ENCODE data around the gene CDKN2D. TPM values are rescaled to one million over a fixed set of nuclear protein-coding genes. Genes with fewer than 3 reads are reported as not detected.
"Not testable (repeated sequence)": the region's sequence is repeated elsewhere in the genome, so short reads cannot be mapped to it uniquely, and the experiment has no call there.

Gene CDKN2D
- polyA plus RNA-seq, 4 donors, result 8.6 to 25.4 (median 10.6) TPM

- DNase-seq (ENCODE audit: low read depth in 4 of 4, low spot score in 3 of 4), result no peak
Measured at GRCh38 chr19:10582091-10582490, 13.3 kb upstream of the CDKN2D start.

GRCh38 chr19:10580979-10581631, 12.3 kb upstream of the CDKN2D start:
- DNase-seq (ENCODE audit: low read depth in 4 of 4, low spot score in 3 of 4), result peak; percentile 74 to 88 (median 82)

DNA sequence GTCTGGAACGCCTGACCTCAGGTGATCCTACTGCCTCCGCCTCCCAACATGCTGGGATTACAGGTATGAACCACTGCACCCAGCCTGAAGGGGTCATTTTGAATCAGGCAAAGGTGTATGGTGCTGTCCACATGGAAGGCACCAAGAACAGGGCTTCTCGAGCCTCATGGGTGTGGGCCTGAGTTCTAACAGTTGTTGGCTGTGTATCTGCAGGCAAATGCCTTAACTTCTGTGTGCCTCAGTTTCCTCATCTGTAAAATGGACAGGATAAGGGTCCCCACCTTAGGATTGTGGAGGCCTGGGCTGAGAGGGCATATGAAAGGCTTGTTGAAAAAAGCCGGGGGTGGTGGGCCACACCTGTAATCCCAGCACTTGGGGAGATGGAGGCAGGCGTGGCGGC, 9.2 kb upstream of the CDKN2D start:
- DNase-seq (ENCODE audit: low read depth in 4 of 4, low spot score in 3 of 4), result no peak

- DNase-seq (ENCODE audit: low read depth in 4 of 4, low spot score in 3 of 4), result no peak
Measured at GRCh38 chr19:10575011-10575716, 6.4 kb upstream of the CDKN2D start.

- DNase-seq (ENCODE audit: low read depth in 4 of 4, low spot score in 3 of 4), result no peak
Measured at GRCh38 chr19:10574462-10574861, 5.7 kb upstream of the CDKN2D start.

DNA sequence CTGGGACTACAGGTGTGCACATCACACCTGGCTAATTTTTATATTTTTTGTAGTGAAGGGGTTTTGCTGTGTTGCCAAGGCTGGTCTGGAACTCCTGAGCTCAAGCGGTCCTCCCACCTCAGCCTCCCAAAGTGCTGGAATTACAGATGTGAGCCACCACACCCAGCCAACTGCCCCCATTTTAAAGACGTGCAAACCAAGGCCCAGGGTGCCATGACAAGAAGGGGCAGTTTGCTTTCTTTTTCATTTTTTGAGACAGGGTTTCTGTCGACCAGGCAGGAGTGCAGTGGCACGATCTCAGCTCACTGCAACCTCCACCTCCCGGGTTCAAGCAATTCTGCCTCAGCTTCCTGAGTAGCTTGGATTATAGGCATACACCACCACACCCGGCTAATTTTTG, 5.0 kb upstream of the CDKN2D start:
- DNase-seq (ENCODE audit: low read depth in 4 of 4, low spot score in 3 of 4), result not testable (repeated sequence)

DNA sequence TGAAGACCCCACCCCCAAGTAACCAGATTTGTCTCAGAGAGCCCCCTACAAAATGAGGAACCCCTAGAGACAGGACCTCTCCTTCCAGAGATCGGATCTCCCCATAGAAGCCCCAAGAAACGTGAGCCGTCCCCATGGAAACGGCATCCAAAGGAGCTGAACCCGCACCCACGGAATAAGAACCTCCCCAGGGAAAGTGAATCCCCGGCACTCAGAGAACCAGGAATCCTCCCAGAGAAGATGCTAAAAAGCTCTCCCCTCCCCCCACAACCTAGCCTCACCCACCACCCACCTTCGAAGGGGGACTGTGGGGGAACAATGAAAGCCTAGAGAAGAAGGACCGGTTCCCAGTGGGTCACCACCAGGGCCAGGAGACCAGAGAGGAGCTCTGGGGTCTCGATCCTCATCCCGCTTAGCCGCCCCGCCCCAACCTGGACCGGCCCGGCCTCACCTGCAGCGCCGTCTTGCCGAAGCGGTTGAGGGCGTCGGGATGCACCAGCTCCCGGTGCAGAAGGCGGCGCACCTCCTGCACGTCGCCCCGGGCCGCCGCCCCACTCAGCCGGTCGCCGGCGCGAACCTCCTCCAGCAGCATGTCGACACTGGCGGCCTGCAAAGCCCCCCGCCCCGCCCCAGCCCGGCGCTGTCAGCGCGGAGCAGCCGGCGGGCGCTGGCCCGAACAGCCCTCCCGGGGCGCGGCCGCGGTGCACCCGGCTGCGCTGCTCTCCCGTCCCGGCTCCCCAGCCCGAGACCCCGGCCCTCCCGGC, 535 bp downstream of the CDKN2D start:
- no peak for DNase-seq (ENCODE audit: low read depth in 4 of 4, low spot score in 3 of 4)

DNA sequence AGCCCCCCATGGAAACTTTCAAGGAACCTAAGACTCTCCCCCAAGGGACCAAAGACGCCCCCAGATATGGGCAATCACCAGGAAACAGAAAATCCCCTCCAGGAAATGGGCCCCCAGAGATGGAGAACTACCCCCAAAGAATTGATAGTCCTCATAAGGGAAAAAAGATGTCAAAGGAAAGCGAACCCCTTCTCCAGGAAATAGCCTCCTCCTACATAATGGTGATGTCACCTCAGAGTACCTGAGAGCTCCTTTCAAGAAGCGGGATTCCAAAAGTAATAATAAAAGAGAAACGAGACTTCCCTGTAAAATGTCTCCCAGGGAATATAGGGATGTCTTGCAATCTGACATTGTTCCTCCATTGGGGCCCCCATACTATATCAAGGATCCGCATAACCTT, 1.1 kb downstream of the CDKN2D start:
- DNase-seq (ENCODE audit: low read depth in 4 of 4, low spot score in 3 of 4), result no peak

DNA sequence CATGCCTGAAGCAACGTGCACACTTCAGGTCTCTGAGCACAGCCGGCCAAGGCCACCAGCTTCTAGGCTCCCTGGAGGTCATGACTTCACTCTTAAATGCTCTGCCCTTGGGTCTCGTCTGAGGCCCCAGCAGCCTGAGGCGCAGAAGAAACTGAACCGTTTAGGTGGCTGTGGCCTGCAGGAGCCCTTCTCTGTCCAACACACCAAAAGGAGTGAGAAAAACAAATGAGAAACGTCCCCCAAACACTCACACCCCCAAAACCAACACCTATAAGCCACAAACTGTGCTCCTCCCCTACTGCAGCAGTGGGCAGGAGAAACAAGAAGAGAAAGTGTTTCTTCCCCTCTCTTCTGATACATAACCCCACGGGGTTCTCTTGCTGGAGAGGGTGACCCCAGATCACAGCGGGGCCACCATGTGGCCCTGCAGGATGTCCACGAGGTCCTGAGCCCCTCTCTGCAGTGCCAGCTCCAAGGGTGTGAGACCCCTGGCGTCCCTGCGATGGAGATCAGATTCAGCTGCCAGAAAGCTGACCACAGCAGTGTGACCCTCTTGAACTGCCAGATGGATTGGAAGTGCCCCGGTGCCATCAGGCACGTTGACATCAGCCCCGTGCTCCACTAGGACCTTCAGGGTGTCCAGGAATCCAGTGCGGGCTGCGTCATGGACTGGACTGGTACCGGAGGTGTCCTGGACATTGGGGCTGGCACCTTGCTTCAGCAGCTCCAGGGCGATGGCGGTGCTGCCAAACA, 1.9 kb downstream of the CDKN2D start:
- DNase-seq (ENCODE audit: low read depth in 4 of 4, low spot score in 3 of 4), result no peak

- DNase-seq (ENCODE audit: low read depth in 4 of 4, low spot score in 3 of 4), result no peak
Measured at GRCh38 chr19:10566408-10566657, 2.4 kb downstream of the CDKN2D start.

DNA sequence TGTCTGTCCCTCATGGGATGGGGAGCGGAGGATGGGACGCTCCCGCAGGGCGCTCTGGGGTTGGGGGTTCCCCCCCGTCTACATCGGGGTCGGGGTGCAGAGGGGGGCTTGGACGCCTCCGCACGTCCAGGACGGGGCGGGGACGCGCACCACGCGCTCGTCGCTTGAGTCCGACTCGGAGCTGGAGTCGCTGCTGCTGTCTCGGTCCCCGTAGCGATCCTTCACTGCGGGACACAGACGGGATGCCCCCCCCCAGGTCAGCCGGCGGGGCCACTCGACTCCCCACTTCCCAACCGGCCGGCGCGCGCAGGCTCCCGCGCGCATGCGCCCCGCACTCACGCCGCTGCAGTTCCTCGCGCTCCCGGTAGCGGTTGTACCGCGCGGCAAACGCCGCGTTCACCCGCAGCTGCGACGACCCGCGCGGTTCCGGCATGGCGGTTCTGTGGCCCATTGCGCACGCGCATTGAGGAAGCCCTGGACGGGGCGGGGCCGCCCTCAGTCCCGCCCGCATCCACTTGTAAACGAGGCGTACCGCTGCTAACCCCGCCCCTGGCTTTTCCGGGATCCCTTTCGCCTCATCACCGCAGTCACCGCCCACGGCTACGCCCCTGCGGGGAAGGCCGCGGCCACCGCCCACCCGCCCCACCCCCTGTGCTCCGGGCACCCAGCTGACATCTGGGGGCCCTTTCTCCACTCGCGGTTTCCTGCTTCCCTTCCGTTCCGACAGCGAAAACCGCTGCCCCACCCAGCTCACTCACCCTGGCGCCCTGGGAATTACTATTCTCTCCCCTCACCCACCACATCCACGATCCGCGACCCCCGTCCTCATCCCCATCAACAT, 3.0 kb downstream of the CDKN2D start, which contains the start of gene KRI1:
TSS of gene KRI1 (minus strand) at position 444 of the 841 bp plus-strand sequence. CDS start at position 433, 11 bp downstream.
- DNase-seq (ENCODE audit: low read depth in 4 of 4, low spot score in 3 of 4), result peak; percentile 87 to 91 (median 90)

DNA sequence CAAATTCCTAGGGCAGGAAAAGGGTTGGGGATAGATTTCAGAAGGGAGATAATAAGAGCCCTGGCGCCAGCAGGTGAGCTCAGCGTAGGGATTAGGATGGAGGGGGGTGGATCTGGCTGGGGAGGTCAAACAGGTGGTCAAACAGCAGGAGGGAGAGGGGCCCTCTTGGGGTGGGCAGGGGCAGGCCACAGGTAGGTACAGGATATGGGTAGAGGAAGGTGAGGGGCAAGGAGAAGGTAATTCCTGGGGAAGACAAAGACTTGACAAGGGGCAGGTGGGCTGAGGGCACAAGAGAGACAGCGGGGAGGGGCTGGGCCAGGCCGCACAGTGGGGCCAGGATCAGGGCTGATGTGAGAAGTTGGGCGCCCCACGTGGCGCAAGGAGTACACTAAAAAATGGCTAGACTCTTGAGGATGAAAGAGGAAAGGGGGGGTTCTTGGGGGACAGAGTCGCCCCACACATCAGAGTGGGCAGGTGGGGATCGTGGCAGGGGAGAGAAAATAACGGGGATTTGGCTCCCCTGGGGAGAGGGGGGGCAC, 3.7 kb downstream of the CDKN2D start:
- DNase-seq (ENCODE audit: low read depth in 4 of 4, low spot score in 3 of 4), result no peak

DNA sequence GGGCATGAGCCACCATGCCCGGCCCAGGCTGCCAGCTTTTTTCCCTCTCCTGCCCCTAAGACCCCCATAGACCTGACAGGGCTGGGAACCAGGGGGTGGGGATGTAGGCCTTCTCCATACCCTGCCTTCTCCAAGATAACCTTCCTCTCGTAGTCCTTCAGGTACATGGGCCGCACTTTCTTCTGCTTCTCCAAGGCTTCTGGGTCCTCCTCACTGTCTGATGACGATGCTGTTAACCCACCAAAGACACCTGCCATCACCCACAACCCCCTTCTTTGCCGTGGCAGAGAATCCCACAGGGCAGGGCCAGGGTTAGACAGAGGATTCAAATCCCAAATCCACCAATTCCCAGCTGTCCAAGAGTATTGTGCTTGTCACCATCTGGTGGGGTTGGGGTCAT, 6.2 kb downstream of the CDKN2D start:
- DNase-seq (ENCODE audit: low read depth in 4 of 4, low spot score in 3 of 4), result no peak

GRCh38 chr19:10560154-10560553, 8.6 kb downstream of the CDKN2D start:
- no peak for DNase-seq (ENCODE audit: low read depth in 4 of 4, low spot score in 3 of 4)

- DNase-seq (ENCODE audit: low read depth in 4 of 4, low spot score in 3 of 4), result no peak
Measured at GRCh38 chr19:10557603-10558197, 11.1 kb downstream of the CDKN2D start.

GRCh38 chr19:10555610-10555973, 13.2 kb downstream of the CDKN2D start:
- no peak for DNase-seq (ENCODE audit: low read depth in 4 of 4, low spot score in 3 of 4)

DNA sequence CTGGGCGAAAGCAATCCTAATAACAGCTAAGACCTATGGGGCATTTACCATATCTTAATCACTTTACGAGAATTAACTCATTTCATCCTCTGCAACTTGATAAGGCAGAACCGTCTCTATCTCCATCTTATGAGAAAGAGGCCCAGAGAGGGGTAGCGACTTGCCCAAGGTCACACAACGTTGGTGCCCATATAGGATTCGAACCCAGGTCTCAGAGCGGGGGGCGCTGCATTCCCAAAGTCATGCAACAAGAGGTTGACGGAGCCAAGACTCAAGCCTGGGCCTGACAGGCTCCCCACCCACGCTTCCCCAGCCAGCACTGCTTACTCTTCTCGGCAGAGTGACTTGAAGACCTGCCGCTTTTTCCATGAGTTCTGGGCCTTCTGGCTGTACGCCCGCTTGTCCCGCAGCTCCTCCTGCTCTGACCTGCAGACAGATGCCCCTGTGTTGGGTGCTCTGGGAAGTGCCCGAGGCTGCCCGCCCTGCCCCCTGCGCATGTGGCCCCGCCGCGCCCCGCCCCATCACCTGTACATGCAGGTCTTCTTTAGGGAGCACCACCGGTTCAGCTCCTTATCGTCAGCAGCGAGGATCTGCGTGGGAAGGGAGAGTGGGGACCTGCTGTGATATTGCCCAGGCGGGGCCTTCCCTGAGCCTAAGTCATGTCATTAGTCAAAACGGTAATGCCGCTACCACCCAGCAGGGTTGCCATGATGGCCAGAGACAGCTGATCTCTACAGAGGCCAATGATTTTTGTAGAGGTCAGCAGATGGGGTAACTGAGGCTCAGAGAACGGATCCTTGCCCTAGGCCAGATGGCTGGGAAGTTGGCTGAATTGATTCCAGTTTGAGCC, 13.8 kb downstream of the CDKN2D start:
- DNase-seq (ENCODE audit: low read depth in 4 of 4, low spot score in 3 of 4), result no peak

- no peak for DNase-seq (ENCODE audit: low read depth in 4 of 4, low spot score in 3 of 4)
Measured at GRCh38 chr19:10553943-10554381, 14.8 kb downstream of the CDKN2D start.

All from left renal pelvis (tissue), 4 donors.